HG02588 (cell line): ENCODE data around the gene TFDP2.
A peak's percentile ranks its signal among the peaks of the same experiment; 100 is the strongest.
"Not testable (repeated sequence)": the region's sequence is repeated elsewhere in the genome, so short reads cannot be mapped to it uniquely, and the experiment has no call there.

Experiments
- ATAC-seq: cut with Tn5 transposase; IDR thresholded peaks from one replicate; pipeline ENCODE4 v1.9.1; 2021; ENCODE audit warnings: mild to moderate bottlenecking, moderate library complexity; ENCODE audit not compliant: unreplicated experiment

The TFDP2 gene

GRCh38 chr3:142077859-142078500 lies 71.4 kb downstream of the TFDP2 start:
- no peak for ATAC-seq

- ATAC-seq: no peak
Measured at GRCh38 chr3:142077155-142077858, 72.0 kb downstream of the TFDP2 start.

GRCh38 chr3:142075656-142076055 lies 73.7 kb downstream of the TFDP2 start:
- ATAC-seq: not testable (repeated sequence)

- ATAC-seq: no peak
Measured at GRCh38 chr3:142072816-142073215, 76.5 kb downstream of the TFDP2 start.

- ATAC-seq: no peak
Measured at GRCh38 chr3:142065932-142066331, 83.4 kb downstream of the TFDP2 start.

GRCh38 chr3:142065344-142065743 lies 84.0 kb downstream of the TFDP2 start:
- ATAC-seq: no peak

GRCh38 chr3:142064454-142064853 lies 84.9 kb downstream of the TFDP2 start:
- ATAC-seq: no peak

- no peak for ATAC-seq
Measured at GRCh38 chr3:142057331-142057725, 92.0 kb downstream of the TFDP2 start.

- ATAC-seq: no peak
Measured at GRCh38 chr3:142056656-142057330, 92.6 kb downstream of the TFDP2 start.

- ATAC-seq: no peak
Measured at GRCh38 chr3:142053835-142054234, 95.5 kb downstream of the TFDP2 start.

GRCh38 chr3:142053244-142053643 lies 96.1 kb downstream of the TFDP2 start:
- no peak for ATAC-seq

- no peak for ATAC-seq
Measured at GRCh38 chr3:142051351-142051750, 98.0 kb downstream of the TFDP2 start.

- no peak for ATAC-seq
Measured at GRCh38 chr3:142047021-142047369, 102.3 kb downstream of the TFDP2 start.

GRCh38 chr3:142046320-142047020 lies 102.9 kb downstream of the TFDP2 start:
- no peak for ATAC-seq

GRCh38 chr3:142040941-142041491 lies 108.3 kb downstream of the TFDP2 start:
- no peak for ATAC-seq

GRCh38 chr3:142035308-142035922 lies 113.9 kb downstream of the TFDP2 start:
- no peak for ATAC-seq

- no peak for ATAC-seq
Measured at GRCh38 chr3:142033292-142033691, 116.1 kb downstream of the TFDP2 start.

- no peak for ATAC-seq
Measured at GRCh38 chr3:142031575-142031974, 117.8 kb downstream of the TFDP2 start.

- ATAC-seq: no peak
Measured at GRCh38 chr3:142029791-142030190, 119.6 kb downstream of the TFDP2 start.

- peak; percentile 46 for ATAC-seq
Measured at GRCh38 chr3:142029052-142029642, 120.2 kb downstream of the TFDP2 start.
